BE2C (cell line): ENCODE measurements around the gene KCNK5.

ENCODE experiments used
- DNase-seq: peaks from one replicate; pipeline ENCODE4 v3.0.0-alpha.2; 2020
- H3K27me3 ChIP-seq: fragments of 250-450 bp; sonication (Bioruptor Pico); 2 replicates; pipeline ENCODE4 v1.5.1; 2020; ENCODE audit warnings: mild to moderate bottlenecking
- H3K36me3 ChIP-seq: fragments of 250-450 bp; sonication (Bioruptor Pico); 2 replicates; pipeline ENCODE4 v1.5.1; 2020; ENCODE audit warnings: mild to moderate bottlenecking
- H3K4me1 ChIP-seq: fragments of 250-450 bp; sonication (Bioruptor Pico); 2 replicates; pipeline ENCODE4 v1.5.1; 2020
- H3K4me3 ChIP-seq: 2 replicates; pipeline ENCODE4 v1.5.1; 2011; ENCODE audit warnings: low read depth, low read length
- H3K9me3 ChIP-seq: fragments of 250-450 bp; sonication (Bioruptor Pico); 2 replicates; pipeline ENCODE4 v1.5.1; 2020
- CTCF ChIP-seq: IDR thresholded peaks from 2 replicates; pipeline ENCODE4 v1.5.1; 2012; ENCODE audit warnings: mild to moderate bottlenecking, low read depth, low read length

KCNK5 gene

GRCh38 chr6:39223061-39223460 is 6.2 kb downstream of the KCNK5 start:
- Histone ChIP-seq H3K9me3 (no peaks in the 10 kb centered on the region), H3K4me1 (no peaks in the 10 kb centered on the region), H3K4me3 (no peak overlapping the region), H3K27me3 (peaks cover 7% of the 10 kb centered on the region; the same call in 1 of the 2 replicates), H3K36me3 (no peaks in the 10 kb centered on the region)
- no peak for TF ChIP-seq CTCF
- no peak for DNase-seq

GRCh38 chr6:39221779-39222641 is 7.3 kb downstream of the KCNK5 start:
- Histone ChIP-seq H3K4me3 (no peak overlapping the region), H3K9me3 (no peaks in the 10 kb centered on the region), H3K4me1 (no peaks in the 10 kb centered on the region), H3K27me3 (no peaks in the 10 kb centered on the region), H3K36me3 (no peaks in the 10 kb centered on the region)
- no peak for DNase-seq
- TF ChIP-seq CTCF, result no peak

GRCh38 chr6:39221115-39221514 is 8.2 kb downstream of the KCNK5 start:
- no peaks in the 10 kb centered on the region for H3K27me3 ChIP-seq
- DNase-seq, result no peak
- H3K4me1 ChIP-seq, result no peaks in the 10 kb centered on the region
- no peak for TF ChIP-seq CTCF
- no peak overlapping the region for H3K4me3 ChIP-seq
- H3K36me3 ChIP-seq, result no peaks in the 10 kb centered on the region
- H3K9me3 ChIP-seq, result no peaks in the 10 kb centered on the region

- Histone ChIP-seq H3K36me3 (no peaks in the 10 kb centered on the region), H3K4me1 (no peaks in the 10 kb centered on the region), H3K27me3 (no peaks in the 10 kb centered on the region), H3K9me3 (no peaks in the 10 kb centered on the region), H3K4me3 (no peak overlapping the region)
- TF ChIP-seq CTCF, result no peak
- no peak for DNase-seq
Observed at GRCh38 chr6:39218868-39219567, 10.3 kb downstream of the KCNK5 start.

GRCh38 chr6:39217177-39217864 is 12.0 kb downstream of the KCNK5 start:
- DNase-seq, result no peak
- Histone ChIP-seq H3K4me1 (no peaks in the 10 kb centered on the region), H3K4me3 (no peak overlapping the region), H3K27me3 (no peaks in the 10 kb centered on the region), H3K36me3 (no peaks in the 10 kb centered on the region), H3K9me3 (no peaks in the 10 kb centered on the region)
- TF ChIP-seq CTCF, result no peak
